Endometrial microvascular endothelial cells (primary cell): Measurements from ENCODE around the gene WWOX. TPM values are rescaled to one million over a fixed set of nuclear protein-coding genes. Genes with fewer than 3 reads are reported as not detected.

Source experiments
- in situ Hi-C: cut with HindIII; loops from 2 replicates; pipeline ENCODE4 v1.10.0; 2017; ENCODE audit warnings: low sequenced_read_pairs, low pct_unique_long_range_greater_than_20kb; ENCODE audit errors: inconsistent ontology term
- total RNA-seq: library from RNA; depleted of rRNA; stranded (reverse); fragments of >200 nt; gene quantifications from one replicate; pipeline ENCODE4 v1.2.3, GENCODE V29; 2015; ENCODE audit errors: inconsistent ontology term

The WWOX gene
- total RNA-seq, 1 donor from 2014 or later: 6.4 TPM

GRCh38 chr16:78395035-78395434 lies 295.6 kb downstream of the WWOX start:
- in situ Hi-C loops: no loop called here

GRCh38 chr16:78396046-78396445 lies 296.6 kb downstream of the WWOX start:
- in situ Hi-C loops: no loop called here

- in situ Hi-C loops: no loop called here
Measured at GRCh38 chr16:78396673-78397072, 297.2 kb downstream of the WWOX start.

- in situ Hi-C loops: no loop called here
Measured at GRCh38 chr16:78399384-78399783, 299.9 kb downstream of the WWOX start.

- in situ Hi-C loops: no loop called here
Measured at GRCh38 chr16:78402833-78403232, 303.4 kb downstream of the WWOX start.

- in situ Hi-C loops: no loop called here
Measured at GRCh38 chr16:78405040-78405439, 305.6 kb downstream of the WWOX start.

- in situ Hi-C loops: no loop called here
Measured at GRCh38 chr16:78405833-78406232, 306.4 kb downstream of the WWOX start.

GRCh38 chr16:78407191-78407590 lies 307.7 kb downstream of the WWOX start:
- in situ Hi-C loops: no loop called here

- in situ Hi-C loops: no loop called here
Measured at GRCh38 chr16:78413651-78414050, 314.2 kb downstream of the WWOX start.

- in situ Hi-C loops: no loop called here
Measured at GRCh38 chr16:78415013-78415412, 315.6 kb downstream of the WWOX start.

GRCh38 chr16:78415669-78416068 lies 316.2 kb downstream of the WWOX start:
- in situ Hi-C loops: no loop called here

GRCh38 chr16:78416400-78416799 lies 316.9 kb downstream of the WWOX start:
- in situ Hi-C loops: no loop called here

GRCh38 chr16:78421181-78421708 lies 321.8 kb downstream of the WWOX start:
- in situ Hi-C loops: no loop called here

- in situ Hi-C loops: no loop called here
Measured at GRCh38 chr16:78425281-78425680, 325.8 kb downstream of the WWOX start.

- in situ Hi-C loops: no loop called here
Measured at GRCh38 chr16:78425891-78426510, 326.5 kb downstream of the WWOX start.

- in situ Hi-C loops: no loop called here
Measured at GRCh38 chr16:78428193-78428592, 328.7 kb downstream of the WWOX start.

- in situ Hi-C loops: no loop called here
Measured at GRCh38 chr16:78430281-78430680, 330.8 kb downstream of the WWOX start.

- in situ Hi-C loops: no loop called here
Measured at GRCh38 chr16:78431004-78431670, 331.7 kb downstream of the WWOX start.

GRCh38 chr16:78431701-78432100 lies 332.2 kb downstream of the WWOX start:
- in situ Hi-C loops: no loop called here

GRCh38 chr16:78432451-78432850 lies 333.0 kb downstream of the WWOX start:
- in situ Hi-C loops: no loop called here
